Effector memory CD4-positive, alpha-beta T cell (primary cell): Measurements from ENCODE around the gene RESF1.
"Not testable (repeated sequence)": the region's sequence is repeated elsewhere in the genome, so short reads cannot be mapped to it uniquely, and the experiment has no call there.

Experiments used
- DNase-seq, 3 donors: peaks; one replicate each; pipeline ENCODE4 v3.0.0-alpha.2; 2020
- H3K27ac ChIP-seq: 2 replicates; pipeline ENCODE4 v1.7.0; 2013; ENCODE audit warnings: mild to moderate bottlenecking, low read length, moderate library complexity; ENCODE audit not compliant: insufficient read depth, poor library complexity, severe bottlenecking
- H3K27me3 ChIP-seq: replicated peaks from 2 replicates; pipeline ENCODE4 v1.7.0; 2013; ENCODE audit warnings: mild to moderate bottlenecking, low read length; ENCODE audit not compliant: insufficient read depth, control insufficient read depth, poor library complexity, severe bottlenecking
- H3K36me3 ChIP-seq: 2 replicates; pipeline ENCODE4 v1.7.0; 2013; ENCODE audit warnings: mild to moderate bottlenecking, low read length, moderate library complexity; ENCODE audit not compliant: control insufficient read depth, insufficient read depth
- H3K4me1 ChIP-seq: 2 replicates; pipeline ENCODE4 v1.7.0; 2013; ENCODE audit warnings: low read length, mild to moderate bottlenecking; ENCODE audit not compliant: control insufficient read depth, insufficient read depth, poor library complexity, severe bottlenecking
- H3K4me3 ChIP-seq: 2 replicates; pipeline ENCODE4 v1.7.0; 2013; ENCODE audit warnings: low read length, low read depth, mild to moderate bottlenecking; ENCODE audit not compliant: insufficient read depth, poor library complexity, severe bottlenecking
- H3K9me3 ChIP-seq: 2 replicates; pipeline ENCODE4 v1.7.0; 2013; ENCODE audit warnings: mild to moderate bottlenecking, low read length, moderate library complexity; ENCODE audit not compliant: control insufficient read depth

The RESF1 gene

DNA sequence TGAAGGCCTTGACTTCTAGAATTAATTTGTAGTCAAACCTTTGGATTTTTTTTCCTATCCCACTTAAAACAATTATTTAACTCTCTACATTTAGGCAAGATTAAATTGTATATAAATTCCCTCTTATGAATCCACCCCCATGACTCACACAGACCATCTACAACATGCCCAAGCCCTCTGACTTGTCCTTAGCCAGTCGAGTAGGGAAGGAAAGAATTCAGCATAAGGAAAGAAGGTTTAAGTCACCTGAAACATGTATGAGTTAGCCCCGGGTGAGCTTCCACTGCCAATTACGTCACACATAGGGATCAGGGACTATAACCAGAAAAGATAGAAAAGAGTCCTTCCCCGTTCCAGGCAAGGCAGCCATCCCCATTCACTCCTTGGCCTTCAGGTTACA lies 14.9 kb upstream of the RESF1 start:
- Histone ChIP-seq H3K9me3 (peaks cover 12% of the 10 kb centered on the region), H3K27me3 (no peaks in the 10 kb centered on the region), H3K27ac (no peak overlapping the region), H3K36me3 (no peaks in the 10 kb centered on the region), H3K4me3 (no peak overlapping the region), H3K4me1 (no peaks in the 10 kb centered on the region)
- DNase-seq: no peak

DNA sequence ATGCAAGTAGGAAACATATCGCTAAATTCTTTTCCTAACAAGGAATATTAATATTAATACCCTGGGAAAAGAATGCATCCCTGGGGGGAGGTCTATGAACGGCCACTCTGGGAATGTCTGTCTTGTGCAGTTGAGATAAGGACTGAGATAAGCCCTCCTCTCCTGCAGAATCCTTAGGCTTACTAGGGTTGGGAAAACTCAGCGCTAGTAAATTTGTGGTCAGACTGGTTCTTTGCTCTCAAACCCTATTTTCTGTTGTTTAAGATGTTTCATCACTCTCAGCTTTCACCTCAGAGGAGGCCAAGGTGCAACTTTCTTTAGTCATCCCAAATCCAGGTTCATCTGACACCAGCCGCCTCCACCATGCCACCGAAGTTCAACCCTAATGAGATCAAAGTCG lies 11.2 kb upstream of the RESF1 start:
- H3K4me3 ChIP-seq: no peak overlapping the region
- H3K36me3 ChIP-seq: no peaks in the 10 kb centered on the region
- peaks cover 4% of the 10 kb centered on the region for H3K4me1 ChIP-seq
- H3K27ac ChIP-seq: no peak overlapping the region
- DNase-seq: no peak
- H3K27me3 ChIP-seq: no peaks in the 10 kb centered on the region
- H3K9me3 ChIP-seq: no peaks in the 10 kb centered on the region

DNA sequence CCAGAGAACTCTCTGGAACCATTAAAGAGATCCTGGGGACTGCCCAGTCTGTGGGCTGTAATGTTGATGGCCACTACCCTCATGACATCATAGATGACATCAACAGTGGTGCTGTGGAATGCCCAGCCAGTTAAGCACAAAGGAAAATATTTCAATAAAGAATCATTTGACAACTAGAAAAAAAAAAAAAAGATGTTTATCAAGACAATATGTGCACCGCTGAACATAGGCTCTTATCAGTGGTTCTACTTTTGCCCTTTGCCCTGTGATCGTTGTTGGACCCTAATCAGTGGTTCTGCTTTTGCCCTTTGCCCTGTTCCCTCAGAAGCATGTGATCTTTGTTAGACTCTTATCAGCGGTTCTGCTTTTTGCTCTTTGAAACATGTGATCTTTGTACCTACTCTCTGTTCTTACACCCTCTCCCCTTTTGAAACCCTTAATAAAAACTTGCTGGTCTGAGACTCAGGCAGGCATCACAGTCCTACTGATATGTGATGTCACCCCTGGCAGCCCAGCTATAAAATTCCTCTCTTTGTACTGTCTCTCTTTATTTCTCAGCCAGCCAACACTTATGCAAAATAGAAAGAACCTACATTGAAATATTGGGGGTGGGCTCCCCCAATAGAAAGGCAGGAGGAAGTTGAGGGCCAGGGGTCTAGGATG lies 10.4 kb upstream of the RESF1 start:
- not testable (repeated sequence) for H3K36me3 ChIP-seq, DNase-seq, H3K27ac ChIP-seq, H3K9me3 ChIP-seq, H3K4me3 ChIP-seq, H3K4me1 ChIP-seq, H3K27me3 ChIP-seq

DNA sequence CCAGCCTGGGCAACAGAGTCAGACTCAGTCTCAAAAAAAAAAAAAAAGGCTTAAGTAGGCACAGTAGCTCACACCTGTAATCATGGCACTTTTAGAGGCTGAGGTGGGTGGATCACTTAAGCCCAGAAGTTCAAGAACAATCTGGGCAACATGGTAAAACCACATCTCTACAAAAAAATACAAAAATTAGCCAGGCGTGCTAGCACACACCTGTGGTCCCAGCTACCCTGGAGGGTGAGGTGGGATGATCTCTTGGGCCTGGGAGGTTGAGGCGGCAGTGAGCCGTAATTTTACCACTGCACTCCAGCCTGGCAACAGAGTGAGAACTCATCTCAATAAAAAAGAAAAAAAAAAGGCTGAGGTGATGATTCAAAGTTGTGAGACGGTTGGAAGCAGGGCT lies 9.1 kb upstream of the RESF1 start:
- Histone ChIP-seq H3K4me3 (no peak overlapping the region), H3K4me1 (peaks cover 4% of the 10 kb centered on the region), H3K27ac (no peak overlapping the region), H3K27me3 (no peaks in the 10 kb centered on the region), H3K9me3 (no peaks in the 10 kb centered on the region), H3K36me3 (no peaks in the 10 kb centered on the region)
- no peak for DNase-seq

DNA sequence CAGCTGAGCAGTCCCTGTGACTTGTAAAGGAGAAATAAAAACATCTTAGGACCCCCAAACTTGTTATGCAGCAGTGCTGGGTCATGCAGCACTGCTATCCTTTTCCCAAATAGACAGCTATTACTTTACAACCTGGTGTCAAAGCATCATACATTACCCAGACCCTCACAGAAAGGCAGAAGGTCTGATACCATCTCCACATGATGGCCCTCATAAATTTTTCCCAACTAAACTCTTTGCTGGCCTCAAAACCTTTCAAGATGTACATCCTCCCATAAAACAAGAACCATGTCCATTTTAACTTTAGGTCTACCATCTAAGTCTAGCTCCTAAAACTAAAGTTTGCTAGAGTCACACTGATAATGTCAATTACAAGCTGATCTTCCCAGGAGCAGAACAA lies 8.7 kb upstream of the RESF1 start:
- H3K27ac ChIP-seq: no peak overlapping the region

DNA sequence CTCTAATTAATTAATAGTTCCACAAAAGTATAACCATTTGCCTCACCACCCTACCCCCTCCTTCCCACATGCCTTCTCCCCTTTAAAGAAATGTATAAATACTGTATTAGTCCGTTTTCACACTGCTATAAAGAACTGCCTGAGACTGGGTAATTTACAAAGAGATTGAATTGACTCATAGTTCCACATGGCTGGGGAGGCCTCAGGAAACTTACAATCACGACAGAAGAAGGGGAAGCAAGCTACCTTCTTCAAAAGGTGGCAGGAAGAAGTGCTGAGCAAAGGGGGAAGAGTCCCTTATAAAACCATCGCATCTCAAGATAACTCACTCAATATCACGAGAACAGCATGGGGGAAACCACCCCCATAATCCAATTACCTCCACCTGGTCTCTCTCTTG lies 8.2 kb upstream of the RESF1 start:
- H3K36me3 ChIP-seq: no peaks in the 10 kb centered on the region
- H3K4me3 ChIP-seq: no peak overlapping the region
- H3K4me1 ChIP-seq: peaks cover 10% of the 10 kb centered on the region
- H3K9me3 ChIP-seq: no peaks in the 10 kb centered on the region
- no peaks in the 10 kb centered on the region for H3K27me3 ChIP-seq
- no peak for DNase-seq
- H3K27ac ChIP-seq: no peak overlapping the region

More for the DNA sequence above, 8.7 kb upstream of the RESF1 start:
- Histone ChIP-seq H3K27me3 (no peaks in the 10 kb centered on the region), H3K4me1 (peaks cover 7% of the 10 kb centered on the region), H3K36me3 (no peaks in the 10 kb centered on the region), H3K4me3 (no peak overlapping the region), H3K9me3 (no peaks in the 10 kb centered on the region)
- DNase-seq: no peak

DNA sequence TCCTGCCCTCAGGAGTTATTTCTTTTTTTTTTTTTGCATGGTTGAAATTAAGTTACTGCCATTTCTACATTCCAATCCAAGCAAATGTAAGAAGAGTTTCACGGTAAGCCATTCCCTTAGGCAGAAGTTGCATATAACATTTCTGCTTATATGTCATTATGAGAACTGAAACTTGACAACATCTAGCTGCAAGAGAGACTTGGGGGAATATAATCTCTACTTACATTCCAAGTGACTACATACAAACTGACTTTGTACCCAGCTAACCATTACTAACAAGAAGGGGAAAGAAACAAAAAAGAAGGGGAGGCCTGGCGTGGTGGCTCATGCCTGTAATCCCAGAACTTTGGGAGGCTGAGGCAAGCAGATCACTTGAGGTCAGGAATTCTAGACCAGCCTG lies 7.3 kb upstream of the RESF1 start:
- H3K27ac ChIP-seq: no peak overlapping the region
- no peak for DNase-seq
- H3K4me3 ChIP-seq: no peak overlapping the region
- no peaks in the 10 kb centered on the region for H3K9me3 ChIP-seq
- peaks cover 10% of the 10 kb centered on the region for H3K4me1 ChIP-seq
- H3K27me3 ChIP-seq: no peaks in the 10 kb centered on the region
- H3K36me3 ChIP-seq: no peaks in the 10 kb centered on the region

DNA sequence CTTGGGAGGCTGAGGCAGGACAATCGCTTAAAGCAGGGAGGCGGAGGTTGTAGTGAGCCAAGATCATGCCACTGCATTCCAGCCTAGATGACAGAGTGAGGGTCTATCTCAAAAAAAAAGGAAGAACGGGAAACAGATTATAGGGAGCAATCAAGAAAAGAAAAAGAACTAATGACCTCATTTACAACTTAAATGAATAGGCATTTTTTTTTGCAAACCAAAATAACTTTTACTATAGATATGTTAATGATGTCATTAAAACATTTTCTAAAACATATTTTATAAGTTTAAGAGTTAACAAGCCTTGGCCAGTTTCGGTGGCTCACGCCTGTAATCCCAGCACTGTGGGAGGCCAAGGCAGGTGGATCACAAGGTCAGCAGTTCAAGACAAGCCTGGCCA lies 6.8 kb upstream of the RESF1 start:
- Histone ChIP-seq H3K4me3 (no peak overlapping the region), H3K9me3 (no peaks in the 10 kb centered on the region), H3K4me1 (peaks cover 10% of the 10 kb centered on the region), H3K27ac (no peak overlapping the region), H3K27me3 (no peaks in the 10 kb centered on the region), H3K36me3 (no peaks in the 10 kb centered on the region)
- no peak for DNase-seq

DNA sequence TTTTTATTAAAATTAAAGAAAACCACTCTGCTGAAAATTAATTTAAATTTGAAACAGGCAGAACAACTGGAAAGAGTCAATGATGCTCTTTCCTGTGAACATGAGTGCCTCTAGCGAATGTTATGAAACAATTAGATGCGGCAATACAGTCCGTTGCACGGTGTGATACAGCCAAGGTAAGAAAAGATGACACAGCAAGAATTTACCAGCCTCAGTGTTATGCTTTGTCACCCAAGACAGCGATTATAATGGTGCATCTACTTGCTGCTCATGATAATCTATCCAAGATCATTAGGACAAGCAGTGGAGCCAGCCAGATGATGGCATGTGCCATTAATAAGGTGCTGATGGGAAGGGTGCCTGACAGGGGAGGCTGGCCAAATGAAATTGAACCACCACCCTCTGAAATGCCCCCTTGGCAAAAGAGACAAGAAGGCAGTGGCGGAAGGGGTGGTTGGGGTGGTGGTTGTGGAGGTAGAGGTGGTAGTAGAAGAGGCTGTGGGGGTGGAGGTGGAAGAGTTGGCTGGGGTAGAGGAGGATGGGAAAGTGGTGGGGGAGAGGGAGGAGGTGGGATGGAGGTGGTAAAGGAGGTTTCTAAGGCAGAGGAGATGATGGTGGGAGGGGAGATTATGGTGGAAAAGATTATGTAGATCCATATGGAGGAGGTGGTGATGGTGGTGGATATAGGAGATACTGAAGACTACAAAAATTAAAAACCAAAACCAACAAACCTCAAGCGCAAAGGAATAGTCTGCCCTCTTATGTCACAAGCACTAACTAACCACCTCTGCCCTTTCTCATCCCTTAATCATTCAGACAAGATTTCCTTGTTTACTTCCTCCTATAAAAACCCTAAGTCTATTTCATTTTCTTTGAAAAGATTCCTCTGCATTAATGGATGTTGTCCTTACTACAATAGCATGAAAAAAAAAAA lies 4.0 kb upstream of the RESF1 start:
- no peaks in the 10 kb centered on the region for H3K36me3 ChIP-seq
- no peak for DNase-seq
- no peak overlapping the region for H3K27ac ChIP-seq
- no peak overlapping the region for H3K4me3 ChIP-seq
- no peaks in the 10 kb centered on the region for H3K9me3 ChIP-seq
- H3K27me3 ChIP-seq: no peaks in the 10 kb centered on the region
- peaks cover 13% of the 10 kb centered on the region for H3K4me1 ChIP-seq

DNA sequence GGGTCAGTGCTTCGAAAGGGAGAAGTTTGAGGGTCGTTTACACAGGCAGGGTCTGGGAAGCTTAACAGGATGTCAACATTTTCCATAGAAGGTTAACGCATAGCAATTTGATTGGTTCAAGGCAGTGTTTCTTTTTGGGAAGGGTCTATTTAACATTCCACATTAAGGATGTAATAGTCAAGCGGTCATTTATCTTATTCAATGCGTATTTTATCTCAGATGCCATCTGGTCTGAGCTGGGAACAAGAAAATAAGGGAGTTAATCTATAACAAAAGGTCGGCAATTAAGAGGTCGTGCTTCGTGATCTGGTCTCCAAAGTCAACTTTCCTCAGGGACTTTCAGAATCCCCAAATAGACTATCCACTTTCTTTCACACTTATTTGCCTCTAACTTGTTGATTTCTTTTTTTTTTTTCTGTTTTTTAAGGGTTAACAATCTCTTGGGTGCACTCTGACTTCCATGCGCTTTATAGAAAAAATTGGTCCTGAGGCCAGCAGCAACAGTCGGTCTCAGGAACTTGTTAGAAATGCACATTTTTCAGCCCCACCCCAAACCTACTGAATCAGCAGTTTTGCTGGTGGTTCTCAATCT lies 550 bp upstream of the RESF1 start:
- H3K4me3 ChIP-seq: peak overlapping the region; percentile 62
- peak overlapping the region; percentile 83 for H3K27ac ChIP-seq
- peaks cover 14% of the 10 kb centered on the region for H3K4me1 ChIP-seq
- no peaks in the 10 kb centered on the region for H3K9me3 ChIP-seq
- H3K27me3 ChIP-seq: no peaks in the 10 kb centered on the region
- DNase-seq: no peak
- H3K36me3 ChIP-seq: peaks cover 8% of the 10 kb centered on the region
